ENCODE data around the gene ATP5F1D. TPM values are rescaled to one million over a fixed set of nuclear protein-coding genes. Genes with fewer than 3 reads are reported as not detected.

The ATP5F1D gene
- total and polyA plus RNA-seq, 2 experiments from 2014 or later: 139 to 396 TPM

GRCh38 chr19:1224047-1224825 is 17.3 kb upstream of the ATP5F1D start:
- no peak overlapping the region for H3K27ac Mint-ChIP-seq
- no peak overlapping the region for H3K4me3 ChIP-seq

More at GRCh38 chr19:1224047-1224825, 17.3 kb upstream of the ATP5F1D start:
- H3K27ac ChIP-seq (ENCODE audit: low read depth): no peak overlapping the region
- Mint-ChIP-seq H3K4me1 (no peaks in the 10 kb centered on the region), H3K4me3 (no peak overlapping the region), H3K9me3 (no peaks in the 10 kb centered on the region), H3K36me3 (ENCODE audit: low read depth) (peaks cover 4% of the 10 kb centered on the region; the same call in 2 of the 3 replicates), H3K27me3 (ENCODE audit: insufficient read depth, low read depth, poor library complexity) (peaks cover 8% of the 10 kb centered on the region)
- H3K36me3 ChIP-seq (ENCODE audit: insufficient read depth): no peaks in the 10 kb centered on the region
- H4K20me1 ChIP-seq (replicated peaks; ENCODE audit: insufficient read depth): no peaks in the 10 kb centered on the region; the same call in 1 of the 2 replicates
- TF ChIP-seq REST (IDR thresholded peaks at IDR 0.05; ENCODE audit: unreplicated experiment): no peak
- no peak for TF ChIP-seq CTCF (conservative IDR thresholded peaks at IDR 0.05; ENCODE audit: low read depth in 2 of 2)
- no peak for TF ChIP-seq ZNF331 (CRISPR knock-in tag; IDR thresholded peaks at IDR 0.05; ENCODE audit: low read depth)
- TF ChIP-seq POLR2AphosphoS5 (IDR thresholded peaks at IDR 0.05; ENCODE audit: low read depth): no peak
- TF ChIP-seq ETS1 (IDR thresholded peaks at IDR 0.05): no peak
- no peak for TF ChIP-seq CREB1 (CRISPR knock-in tag; IDR thresholded peaks at IDR 0.05; ENCODE audit: low read depth)
- no peak for TF ChIP-seq EZH2 (IDR thresholded peaks at IDR 0.05; ENCODE audit: low read depth, unreplicated experiment)
- no peak for TF ChIP-seq JUNB (IDR thresholded peaks at IDR 0.05; ENCODE audit: unreplicated experiment)
- no peak for TF ChIP-seq EZH2phosphoT487 (IDR thresholded peaks at IDR 0.05; ENCODE audit: unreplicated experiment)
- TF ChIP-seq ZNF114 (CRISPR knock-in tag; IDR thresholded peaks at IDR 0.05): no peak
- H3K4me1 ChIP-seq (ENCODE audit: insufficient read depth): no peaks in the 10 kb centered on the region
- peaks cover 28% of the 10 kb centered on the region; the same call in 1 of the 2 replicates for H3F3A ChIP-seq (replicated peaks; ENCODE audit: low read depth)
- peaks cover 9% of the 10 kb centered on the region; the same call in 1 of the 2 replicates for H3K79me2 ChIP-seq (replicated peaks; ENCODE audit: insufficient read depth)
- no peak overlapping the region for H2AFZ ChIP-seq
- no peaks in the 10 kb centered on the region for H3K9me2 ChIP-seq (ENCODE audit: insufficient read depth)
- no peaks in the 10 kb centered on the region for H3K27me3 ChIP-seq (ENCODE audit: insufficient read depth)
- no peak for ATAC-seq
- no peak overlapping the region for H3K4me2 ChIP-seq
- DNase-seq (ENCODE audit: low spot score): no peak

All from GM23338 (cell line).